Adrenal gland (tissue), 12 donors: ENCODE measurements around the gene IMP3. TPM values are rescaled to one million over a fixed set of nuclear protein-coding genes. Genes with fewer than 3 reads are reported as not detected.
"Not testable (repeated sequence)": the region's sequence is repeated elsewhere in the genome, so short reads cannot be mapped to it uniquely, and the experiment has no call there.

ENCODE experiments used
- DNase-seq, 7 donors: peaks; one replicate each; pipeline ENCODE4 v3.0.0-alpha.2; 2019 to 2020
- H3K27ac ChIP-seq, 5 donors: fragments of 200-600 bp; sonication (generic) in 4 of 5; 1 replicate in 3 of 5; 2 replicates in 2 of 5; pipeline versions ENCODE4 v1.5.1 to v1.8.0; 2016 to 2020; ENCODE audit warnings: mild to moderate bottlenecking in 1 of 5
- H3K27me3 ChIP-seq: fragments of 200-600 bp; 2 replicates; pipeline ENCODE4 v1.8.0; 2021
- H3K36me3 ChIP-seq, 2 donors: fragments of 200-600 bp; replicated peaks in 1 of 2; 1 replicate in 1 of 2; 2 replicates in 1 of 2; pipeline versions ENCODE4 v1.5.1 to v1.8.0; 2018 to 2022
- H3K4me1 ChIP-seq, 2 donors: fragments of 200-600 bp; replicated peaks in 1 of 2; 1 replicate in 1 of 2; 2 replicates in 1 of 2; pipeline versions ENCODE4 v1.5.1 to v1.8.0; 2018 to 2021
- H3K4me3 ChIP-seq, 4 donors: fragments of 200-600 bp; sonication (generic) in 3 of 4; one replicate each; pipeline ENCODE4 v1.5.1; 2016 to 2018
- H3K9me3 ChIP-seq, 3 donors: fragments of 200-600 bp; sonication (generic) in 1 of 3; replicated peaks in 1 of 3; 1 replicate in 2 of 3; 2 replicates in 1 of 3; pipeline versions ENCODE4 v1.5.1 to v1.8.0; 2016 to 2021
- CTCF ChIP-seq, 6 experiments: fragments of 450-650 bp in 4 of 6; fragments of 200-600 bp in 2 of 6; sonication (generic) in 1 of 6; IDR thresholded peaks; 1 replicate in 5 of 6; 2 replicates in 1 of 6; pipeline versions ENCODE4 v1.5.1 to v1.8.0; 2016 to 2021; ENCODE audit warnings: antibody characterized with exemption in 6 of 6, mild to moderate bottlenecking in 2 of 6, moderate library complexity in 1 of 6
- POLR2A ChIP-seq, 2 donors: fragments of 450-650 bp; IDR thresholded peaks; one replicate each; pipeline ENCODE4 v1.6.1; 2017; ENCODE audit warnings: antibody characterized with exemption in 2 of 2, mild to moderate bottlenecking in 2 of 2, moderate library complexity in 1 of 2
- WGBS, 4 donors: extraction: QIAGEN DNeasy Blood & Tissue Kit in 2 of 4; methylation state at CpG; one replicate each; pipeline versions ENCODE4 v1.1.5 to v1.1.7; 2013 to 2017; 5-methylcytosine and 5-hydroxymethylcytosine counted together
- intact Hi-C, 2 donors: fragments of 100-400 bp; cut with DNase I; formaldehyde crosslinking; loops; one replicate each; pipeline versions ENCODE4 v1.14.1 to v1.15.0; 2022 to 2023
- polyA plus RNA-seq, 3 donors: library from polyadenylated mRNA; stranded (reverse); fragments of 200-250 nt in 2 of 3; fragments of 350-450 nt in 1 of 3; fragmentation: Illumina TruSeq in 1 of 3; extraction: RNeasy Lipid Tissue Mini Kit (QIAGEN cat#74804) in 1 of 3; gene quantifications; one replicate each; pipeline ENCODE4 v1.2.3, GENCODE V29; 2013 to 2014
- total RNA-seq, 9 donors: library from RNA; depleted of rRNA in 4 of 9; stranded (reverse); fragments of >200 nt in 4 of 9; fragments of 120-200 nt in 1 of 9; fragmentation: NEBNext Ultra II Directional in 1 of 9; extraction: Animal tissue kit (Norgen Biotek cat#: 25700) in 1 of 9; gene quantifications; one replicate each; pipeline versions ENCODE4 v1.1.0 to v1.2.4, GENCODE V29; 2013 to 2023
- donor health status: healthy with polysubstance abuse.
- donor health status: Bipolar disorder and iron deficiency.
- donor health status: DM: yes; HTN: yes; CAD: no.
- donor health status: DM: no; HTN: no; CAD: no.
- donor health status: DM: no; HTN: no; CAD: no.
- donor health status: DM: yes; HTN: yes; CAD: no.

Gene IMP3
- total and polyA plus RNA-seq, 12 donors: 49.8 to 161 (median 84.0) TPM

GRCh38 chr15:75684648-75685047 lies 44.6 kb upstream of the IMP3 start:
- H3K9me3 ChIP-seq: no peaks in the 10 kb centered on the region
- WGBS, 4 donors: 81 to 84% (median 84%) methylated on average over 4 to 10 of the region's 10 CpGs
- intact Hi-C loops: loop anchor here in 1 of 2 donors (2.0 to 10.0 kb wide), 2 partner anchors 48 to 120 kb away; no protein-coding TSS in a partner anchor
- H3K27me3 ChIP-seq: no peaks in the 10 kb centered on the region
- no peaks in the 10 kb centered on the region for H3K36me3 ChIP-seq
- no peaks in the 10 kb centered on the region for H3K4me1 ChIP-seq
- no peak overlapping the region for H3K4me3 ChIP-seq
- TF ChIP-seq POLR2A (IDR thresholded peaks at IDR 0.05) (no peak), CTCF (IDR thresholded peaks at IDR 0.05) (no peak)
- no peak for DNase-seq
- no peak overlapping the region for H3K27ac ChIP-seq

- H3K36me3 ChIP-seq: not testable (repeated sequence)
- peak; percentile 62 to 87 (median 80) for TF ChIP-seq CTCF (IDR thresholded peaks at IDR 0.05)
- peak in 6 of 7 donors; percentile 47 to 84 (median 69) for DNase-seq
Measured at GRCh38 chr15:75683646-75684312, 43.8 kb upstream of the IMP3 start.

GRCh38 chr15:75682181-75683135 lies 42.4 kb upstream of the IMP3 start:
- H3K27me3 ChIP-seq: no peaks in the 10 kb centered on the region
- no peaks in the 10 kb centered on the region for H3K4me1 ChIP-seq
- no peak for DNase-seq
- no peaks in the 10 kb centered on the region for H3K9me3 ChIP-seq
- no peak overlapping the region for H3K4me3 ChIP-seq
- TF ChIP-seq POLR2A (IDR thresholded peaks at IDR 0.05) (no peak), CTCF (IDR thresholded peaks at IDR 0.05) (no peak)
- H3K36me3 ChIP-seq: no peaks in the 10 kb centered on the region
- intact Hi-C loops: loop anchor here in 1 of 2 donors (10.0 kb wide), 1 partner anchor 122 kb away; no protein-coding TSS in a partner anchor
- H3K27ac ChIP-seq: no peak overlapping the region
- 84 to 92% (median 85%) methylated on average over 4 to 40 of the region's 40 CpGs for WGBS, 4 donors

More at GRCh38 chr15:75683646-75684312, 43.8 kb upstream of the IMP3 start:
- intact Hi-C loops: loop anchor here in 1 of 2 donors (2.0 to 10.0 kb wide), 2 partner anchors 49 to 121 kb away; no protein-coding TSS in a partner anchor
- not testable (repeated sequence) for H3K27ac ChIP-seq, H3K9me3 ChIP-seq, H3K4me1 ChIP-seq, H3K27me3 ChIP-seq, H3K4me3 ChIP-seq
- 18 to 28% (median 21%) methylated on average over 5 to 14 of the region's 14 CpGs; no CpG with 5 or more reads in 1 of the 4 donors for WGBS, 4 donors
